Measurements from ENCODE around the gene CPXM1.

DNA sequence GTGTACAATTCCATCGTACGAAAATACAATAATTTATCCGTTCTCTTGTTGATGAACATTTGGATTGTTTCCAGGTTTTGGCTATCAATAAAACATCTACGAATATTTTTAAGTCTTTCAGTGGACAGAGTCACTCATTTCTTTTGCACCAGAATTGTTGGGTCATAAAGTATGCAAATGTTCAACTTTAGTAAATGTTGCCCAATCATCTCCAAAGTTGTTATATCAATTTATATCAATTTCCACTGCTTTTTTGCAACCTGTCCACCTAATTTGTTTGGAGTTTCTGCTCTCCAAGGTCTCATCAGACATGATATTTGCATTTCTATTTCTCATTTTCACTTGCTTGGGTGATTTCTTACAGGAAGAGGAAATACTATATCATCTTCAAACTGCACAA lies 26.2 kb upstream of the CPXM1 start:
- TF ChIP-seq CTCF (IDR thresholded peaks at IDR 0.05) (no peak), POLR2AphosphoS5 (IDR thresholded peaks at IDR 0.05) (no peak)

All from prostate gland (tissue), 2 donors.